Gastrocnemius medialis (tissue), 4 donors: ENCODE measurements around the gene B4GALT7.
"Not testable (repeated sequence)": the region's sequence is repeated elsewhere in the genome, so short reads cannot be mapped to it uniquely, and the experiment has no call there.

Experiments used
- CTCF ChIP-seq, 5 experiments: fragments of 450-650 bp in 3 of 5; fragments of 200-600 bp in 2 of 5; sonication (generic) in 2 of 5; IDR thresholded peaks in 4 of 5; conservative IDR thresholded peaks in 1 of 5; 1 replicate in 4 of 5; 2 replicates in 1 of 5; pipeline ENCODE4 v1.5.1; 2016 to 2019; ENCODE audit warnings: antibody characterized with exemption in 5 of 5, mild to moderate bottlenecking in 3 of 5, moderate library complexity in 3 of 5
- POLR2A ChIP-seq, 2 donors: fragments of 450-650 bp; IDR thresholded peaks; one replicate each; pipeline ENCODE4 v1.6.1; 2017; ENCODE audit warnings: antibody characterized with exemption in 2 of 2, mild to moderate bottlenecking in 2 of 2, moderate library complexity in 2 of 2

- not testable (repeated sequence) for TF ChIP-seq CTCF (IDR thresholded peaks at IDR 0.05 in 4 of 5, conservative IDR thresholded peaks at IDR 0.05 in 1 of 5); POLR2A (IDR thresholded peaks at IDR 0.05)
Observed at GRCh38 chr5:177658542-177658941, 58.6 kb downstream of the B4GALT7 start.
